Measurements from ENCODE around the gene CLCN2. TPM values are rescaled to one million over a fixed set of nuclear protein-coding genes. Genes with fewer than 3 reads are reported as not detected.

Gene CLCN2
- total and polyA plus RNA-seq, 2 of the 8 experiments (the other 6 are each of a cell fraction or from before 2014, with no cell fraction given), result 13.7 to 16.1 TPM

DNA sequence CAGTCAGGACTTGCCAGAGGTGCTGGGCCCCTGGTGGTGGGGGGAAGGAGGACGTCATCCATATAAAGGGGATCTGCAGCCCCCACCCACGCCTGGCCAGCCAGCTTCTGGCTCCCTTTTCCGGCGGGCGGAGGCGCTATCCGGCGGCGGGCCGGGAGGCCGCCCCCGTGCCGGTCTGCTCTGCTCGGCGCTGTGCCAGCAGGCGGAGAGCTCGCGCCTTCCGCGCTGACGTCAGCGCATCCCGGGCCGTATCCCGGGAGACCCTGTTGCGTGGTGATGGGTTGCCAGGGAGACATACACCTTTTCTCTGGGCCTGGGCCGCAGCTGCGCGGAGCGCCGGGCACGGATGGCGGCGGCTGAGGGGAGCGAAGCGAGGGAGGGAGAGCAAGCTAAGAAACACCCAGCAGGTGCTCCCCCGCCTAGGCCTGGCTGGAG is 22.9 kb downstream of the CLCN2 start (continued):
- TF ChIP-seq, protein P1, sequence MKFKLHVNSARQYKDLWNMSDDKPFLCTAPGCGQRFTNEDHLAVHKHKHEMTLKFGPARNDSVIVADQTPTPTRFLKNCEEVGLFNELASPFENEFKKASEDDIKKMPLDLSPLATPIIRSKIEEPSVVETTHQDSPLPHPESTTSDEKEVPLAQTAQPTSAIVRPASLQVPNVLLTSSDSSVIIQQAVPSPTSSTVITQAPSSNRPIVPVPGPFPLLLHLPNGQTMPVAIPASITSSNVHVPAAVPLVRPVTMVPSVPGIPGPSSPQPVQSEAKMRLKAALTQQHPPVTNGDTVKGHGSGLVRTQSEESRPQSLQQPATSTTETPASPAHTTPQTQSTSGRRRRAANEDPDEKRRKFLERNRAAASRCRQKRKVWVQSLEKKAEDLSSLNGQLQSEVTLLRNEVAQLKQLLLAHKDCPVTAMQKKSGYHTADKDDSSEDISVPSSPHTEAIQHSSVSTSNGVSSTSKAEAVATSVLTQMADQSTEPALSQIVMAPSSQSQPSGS (IDR thresholded peaks at IDR 0.05; ENCODE audit: low read length), result peak; percentile 87
- TF ChIP-seq, protein P2, sequence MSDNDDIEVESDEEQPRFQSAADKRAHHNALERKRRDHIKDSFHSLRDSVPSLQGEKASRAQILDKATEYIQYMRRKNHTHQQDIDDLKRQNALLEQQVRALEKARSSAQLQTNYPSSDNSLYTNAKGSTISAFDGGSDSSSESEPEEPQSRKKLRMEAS (IDR thresholded peaks at IDR 0.05), result peak; percentile 52
- no peak for TF ChIP-seq GTF2F1 (IDR thresholded peaks at IDR 0.05; ENCODE audit: borderline replicate concordance, low read depth, low read length)
- TF ChIP-seq ASH2L (IDR thresholded peaks at IDR 0.05; ENCODE audit: low read length), result peak; percentile 35
- TF ChIP-seq TBP (IDR thresholded peaks at IDR 0.05; ENCODE audit: low read depth, low read length), result peak; percentile 29; the same call in 1 of the 2 replicates
- TF ChIP-seq CHD2 (IDR thresholded peaks at IDR 0.05; ENCODE audit: low read length), result no peak
- peak; percentile 74 to 86; a peak in 3 of 4 replicates for TF ChIP-seq SIN3A (conservative IDR thresholded peaks at IDR 0.05 in 1 of 2, IDR thresholded peaks at IDR 0.05 in 1 of 2; ENCODE audit: low read depth in 1 of 2, low read length in 2 of 2)
- 0 out of 2 replicates have a peak, but pooled peaks have one; percentile 22 for TF ChIP-seq GABPA (IDR thresholded peaks at IDR 0.05; ENCODE audit: borderline replicate concordance, insufficient read depth, low read length)
- peak in 1 of 2 experiments; percentile 12; a peak in 1 of 3 replicates for TF ChIP-seq EP300 (IDR thresholded peaks at IDR 0.05; ENCODE audit: borderline replicate concordance in 1 of 2, low read depth in 2 of 2, low read length in 2 of 2)
- TF ChIP-seq TAF1 (IDR thresholded peaks at IDR 0.05; ENCODE audit: low read depth, low read length), result 0 out of 2 replicates have a peak, but pooled peaks have one; percentile 28
- TF ChIP-seq EGR1 (IDR thresholded peaks at IDR 0.05; ENCODE audit: borderline replicate concordance, low read depth, low read length), result peak; percentile 86; the same call in 1 of the 2 replicates
